HEK293 (cell line): ENCODE data around the gene FTO.
A peak's percentile ranks its signal among the peaks of the same experiment; 100 is the strongest.

Experiments
- CTCF ChIA-PET: fragments of 350-600 bp; formaldehyde crosslinking; extraction: SDS; loops from one replicate; lab custom pipeline; 2021; ENCODE audit warnings: antibody characterized with exemption; lab: Yijun Ruan, JAX
- POLR2A ChIA-PET: fragments of 300-600 bp; formaldehyde crosslinking; extraction: SDS; loops from one replicate; lab custom pipeline; 2020; ENCODE audit warnings: antibody characterized with exemption, inconsistent platforms; lab: Yijun Ruan, JAX
- H3K27ac ChIP-seq: fragments of 200-500 bp; sonication (Bioruptor generic); 2 replicates; pipeline ENCODE4 v1.5.1; 2014; ENCODE audit warnings: low read depth, low read length, control low read depth, inconsistent platforms; ENCODE audit errors: extremely low read depth
- H3K36me3 ChIP-seq, 2 experiments: fragments of 200-500 bp in 1 of 2; sonication (Bioruptor generic) in 1 of 2; 1 replicate in 1 of 2; 2 replicates in 1 of 2; pipeline ENCODE4 v1.5.1; 2014 to 2017; ENCODE audit warnings: inconsistent platforms in 2 of 2, low read length in 2 of 2; ENCODE audit not compliant: control insufficient read depth in 2 of 2, insufficient read depth in 1 of 2
- H3K4me1 ChIP-seq: fragments of 200-500 bp; sonication (Bioruptor generic); 2 replicates; pipeline ENCODE4 v1.5.1; 2014; ENCODE audit warnings: mild to moderate bottlenecking, low read length, inconsistent platforms; ENCODE audit not compliant: control insufficient read depth, insufficient read depth
- H3K4me3 ChIP-seq: 2 replicates; pipeline ENCODE4 v1.5.1; 2011; ENCODE audit warnings: low read depth, mild to moderate bottlenecking, control low read depth, low read length, moderate library complexity
- H3K9me3 ChIP-seq: fragments of 200-500 bp; sonication (Bioruptor generic); 2 replicates; pipeline ENCODE4 v1.5.1; 2014; ENCODE audit warnings: low read depth, low read length, inconsistent platforms; ENCODE audit not compliant: control insufficient read depth, insufficient read depth
- ATF2 ChIP-seq: fragments of 450-650 bp; formaldehyde crosslinking; IDR thresholded peaks from 2 replicates; pipeline ENCODE4 v1.5.1; 2016; ENCODE audit warnings: missing biosample characterization, missing genetic modification characterization, low read depth
- BCL11A ChIP-seq: fragments of 450-650 bp; formaldehyde crosslinking; IDR thresholded peaks from 2 replicates; pipeline ENCODE4 v1.5.1; 2016; ENCODE audit warnings: low read depth, missing biosample characterization, missing genetic modification characterization
- FEZF1 ChIP-seq: fragments of 450-650 bp; formaldehyde crosslinking; IDR thresholded peaks from 2 replicates; pipeline ENCODE4 v1.5.1; 2016; ENCODE audit warnings: missing biosample characterization, missing genetic modification characterization
- GFI1B ChIP-seq: fragments of 450-650 bp; formaldehyde crosslinking; IDR thresholded peaks from 2 replicates; pipeline ENCODE4 v1.5.1; 2016; ENCODE audit warnings: missing biosample characterization, missing genetic modification characterization
- GLI2 ChIP-seq: fragments of 450-650 bp; formaldehyde crosslinking; IDR thresholded peaks from 2 replicates; pipeline ENCODE4; 2017; ENCODE audit warnings: missing biosample characterization, missing genetic modification characterization, low read depth, borderline replicate concordance
- KLF10 ChIP-seq: fragments of 450-650 bp; IDR thresholded peaks from 2 replicates; pipeline ENCODE4 v1.5.1; 2018; ENCODE audit warnings: missing biosample characterization, mild to moderate bottlenecking, missing genetic modification characterization
- MYNN ChIP-seq: fragments of 450-650 bp; formaldehyde crosslinking; IDR thresholded peaks from 2 replicates; pipeline ENCODE4 v1.5.1; 2016; ENCODE audit warnings: missing biosample characterization, missing genetic modification characterization, borderline replicate concordance
- OSR2 ChIP-seq: fragments of 450-650 bp; formaldehyde crosslinking; IDR thresholded peaks from 2 replicates; pipeline ENCODE4 v1.5.1; 2016; ENCODE audit warnings: missing biosample characterization, missing genetic modification characterization
- PRDM6 ChIP-seq: fragments of 450-650 bp; formaldehyde crosslinking; IDR thresholded peaks from 2 replicates; pipeline ENCODE4 v1.5.1; 2017; ENCODE audit warnings: missing biosample characterization, missing genetic modification characterization
- SCRT2 ChIP-seq: fragments of 450-650 bp; formaldehyde crosslinking; IDR thresholded peaks from 2 replicates; pipeline ENCODE4 v1.5.1; 2016; ENCODE audit warnings: missing biosample characterization, missing genetic modification characterization
- SP7 ChIP-seq: fragments of 450-650 bp; formaldehyde crosslinking; IDR thresholded peaks from 2 replicates; pipeline ENCODE4 v1.5.1; 2016; ENCODE audit warnings: missing biosample characterization, missing genetic modification characterization
- TCF7L2 ChIP-seq: IDR thresholded peaks from 2 replicates; pipeline ENCODE4 v1.6.1; 2011; ENCODE audit warnings: low read depth, mild to moderate bottlenecking, inconsistent platforms, low read length, moderate library complexity, borderline replicate concordance
- WT1 ChIP-seq: fragments of 450-650 bp; formaldehyde crosslinking; IDR thresholded peaks from 2 replicates; pipeline ENCODE4 v1.5.1; 2016; ENCODE audit warnings: missing biosample characterization, missing genetic modification characterization
- ZBTB1 ChIP-seq: fragments of 450-650 bp; formaldehyde crosslinking; IDR thresholded peaks from 2 replicates; pipeline ENCODE4 v1.5.1; 2016; ENCODE audit warnings: missing biosample characterization, missing genetic modification characterization
- ZBTB44 ChIP-seq: fragments of 450-650 bp; IDR thresholded peaks from 2 replicates; pipeline ENCODE4 v1.5.1; 2018; ENCODE audit warnings: missing biosample characterization, mild to moderate bottlenecking, missing genetic modification characterization
- ZEB2 ChIP-seq: fragments of 450-650 bp; formaldehyde crosslinking; IDR thresholded peaks from 2 replicates; pipeline ENCODE4 v1.5.1; 2016; ENCODE audit warnings: missing biosample characterization, missing genetic modification characterization
- ZNF10 ChIP-seq: fragments of 450-650 bp; formaldehyde crosslinking; IDR thresholded peaks from 2 replicates; pipeline ENCODE4 v1.5.1; 2017; ENCODE audit warnings: missing biosample characterization, missing genetic modification characterization
- ZNF18 ChIP-seq: fragments of 450-650 bp; formaldehyde crosslinking; IDR thresholded peaks from 2 replicates; pipeline ENCODE4 v1.5.1; 2016; ENCODE audit warnings: missing biosample characterization, missing genetic modification characterization
- ZNF214 ChIP-seq: fragments of 450-650 bp; formaldehyde crosslinking; IDR thresholded peaks from 2 replicates; pipeline ENCODE4 v1.5.1; 2017; ENCODE audit warnings: missing biosample characterization, mild to moderate bottlenecking, missing genetic modification characterization, borderline replicate concordance
- ZNF24 ChIP-seq: fragments of 450-650 bp; formaldehyde crosslinking; IDR thresholded peaks from 2 replicates; pipeline ENCODE4 v1.5.1; 2016; ENCODE audit warnings: missing biosample characterization, missing genetic modification characterization
- ZNF335 ChIP-seq: fragments of 450-650 bp; formaldehyde crosslinking; conservative IDR thresholded peaks from 2 replicates; pipeline ENCODE4 v1.5.1; 2016; ENCODE audit warnings: missing biosample characterization, missing genetic modification characterization
- ZNF350 ChIP-seq: fragments of 450-650 bp; formaldehyde crosslinking; IDR thresholded peaks from 2 replicates; pipeline ENCODE4 v1.5.0; 2017; ENCODE audit warnings: missing biosample characterization, mild to moderate bottlenecking, missing genetic modification characterization
- ZNF366 ChIP-seq: fragments of 450-650 bp; formaldehyde crosslinking; conservative IDR thresholded peaks from 2 replicates; pipeline ENCODE4 v1.5.1; 2016; ENCODE audit warnings: missing biosample characterization, missing genetic modification characterization
- ZNF585B ChIP-seq: fragments of 450-650 bp; formaldehyde crosslinking; IDR thresholded peaks from 2 replicates; pipeline ENCODE4 v1.5.1; 2016; ENCODE audit warnings: missing biosample characterization, missing genetic modification characterization
- ZNF629 ChIP-seq: fragments of 450-650 bp; formaldehyde crosslinking; IDR thresholded peaks from 2 replicates; pipeline ENCODE4 v1.5.1; 2017; ENCODE audit warnings: missing biosample characterization, missing genetic modification characterization
- ZNF660 ChIP-seq: fragments of 450-650 bp; IDR thresholded peaks from 2 replicates; pipeline ENCODE4 v1.5.1; 2018; ENCODE audit warnings: missing biosample characterization, mild to moderate bottlenecking, missing genetic modification characterization
- ZNF670 ChIP-seq: fragments of 450-650 bp; formaldehyde crosslinking; IDR thresholded peaks from 2 replicates; pipeline ENCODE4 v1.5.1; 2016; ENCODE audit warnings: missing biosample characterization, missing genetic modification characterization, low read depth
- ZNF692 ChIP-seq: fragments of 450-650 bp; formaldehyde crosslinking; IDR thresholded peaks from 2 replicates; pipeline ENCODE4 v1.5.1; 2016; ENCODE audit warnings: missing biosample characterization, missing genetic modification characterization
- ZNF837 ChIP-seq: fragments of 450-650 bp; formaldehyde crosslinking; IDR thresholded peaks from 2 replicates; pipeline ENCODE4 v1.5.1; 2016; ENCODE audit warnings: missing biosample characterization, missing genetic modification characterization
- ZNF843 ChIP-seq: fragments of 450-650 bp; formaldehyde crosslinking; IDR thresholded peaks from 2 replicates; pipeline ENCODE4 v1.5.1; 2016; ENCODE audit warnings: missing biosample characterization, missing genetic modification characterization

The FTO gene

GRCh38 chr16:53756275-53756996 is 52.5 kb downstream of the FTO start:
- POLR2A ChIA-PET, result interaction anchor here (1.1 kb wide), 1 partner anchor 52 kb away, joined by 3 read pairs; the partner anchor contains the start of gene FTO
- Histone ChIP-seq H3K4me1 (peaks cover 36% of the 10 kb centered on the region), H3K9me3 (no peaks in the 10 kb centered on the region), H3K36me3 (no peaks in the 10 kb centered on the region), H3K4me3 (no peak overlapping the region), H3K27ac (peak overlapping the region; percentile 84)
- CTCF ChIA-PET, result interaction anchor here (0.6 to 7.2 kb wide), 4 partner anchors 13 to 1058 kb away, joined by 3 to 63 read pairs (median 4); no protein-coding TSS in a partner anchor
- TF ChIP-seq ZNF366 (tag by site-specific recombination) (peak; percentile 60; the same call in 1 of the 2 replicates), ZNF629 (tag by site-specific recombination) (peak; percentile 44; the same call in 1 of the 2 replicates), SCRT2 (peak; percentile 79), PRDM6 (tag by site-specific recombination) (peak; percentile 98), ATF2 (tag by site-specific recombination) (peak; percentile 31; the same call in 1 of the 2 replicates), ZNF10 (tag by site-specific recombination) (peak; percentile 35; the same call in 1 of the 2 replicates), FEZF1 (peak; percentile 98), ZBTB44 (tag by site-specific recombination) (peak; percentile 92), GLI2 (tag by site-specific recombination) (0 out of 2 replicates have a peak, but pooled peaks have one; percentile 40), TCF7L2 (peak; percentile 31; the same call in 1 of the 2 replicates), ZBTB1 (no peak), ZNF843 (peak; percentile 40; the same call in 1 of the 2 replicates), ZNF214 (tag by site-specific recombination) (no peak), WT1 (tag by site-specific recombination) (peak; percentile 57), BCL11A (tag by site-specific recombination) (no peak), ZNF335 (tag by site-specific recombination) (peak; percentile 49), ZNF837 (tag by site-specific recombination) (no peak), ZEB2 (tag by site-specific recombination) (peak; percentile 50; the same call in 1 of the 2 replicates), ZNF18 (tag by site-specific recombination) (no peak), OSR2 (peak; percentile 67), ZNF692 (peak; percentile 51), ZNF660 (tag by site-specific recombination) (0 out of 2 replicates have a peak, but pooled peaks have one; percentile 25), ZNF670 (tag by site-specific recombination) (no peak), ZNF24 (tag by site-specific recombination) (0 out of 2 replicates have a peak, but pooled peaks have one; percentile 18), GFI1B (tag by site-specific recombination) (0 out of 2 replicates have a peak, but pooled peaks have one; percentile 27), MYNN (tag by site-specific recombination) (peak; percentile 93), KLF10 (tag by site-specific recombination) (0 out of 2 replicates have a peak, but pooled peaks have one; percentile 31), ZNF350 (tag by site-specific recombination) (no peak), ZNF585B (tag by site-specific recombination) (no peak), SP7 (peak; percentile 64)
